Measurements from ENCODE around the gene OPRL1. TPM values are rescaled to one million over a fixed set of nuclear protein-coding genes. Genes with fewer than 3 reads are reported as not detected.

OPRL1 gene
- total and polyA plus RNA-seq, 2 of the 8 experiments (the other 6 are each of a cell fraction or from before 2014, with no cell fraction given), result 0.63 to 0.98 TPM

- DNase-seq (ENCODE audit: low read depth in 1 of 2, low spot score in 2 of 2) (no peak), FAIRE-seq (no peak)
- Histone ChIP-seq H3K27ac (ENCODE audit: low read depth, low read length) (no peak overlapping the region), H2AFZ (ENCODE audit: low read length) (no peak overlapping the region), H3K18ac (ENCODE audit: extremely low read depth, low read length) (no peak overlapping the region; the same call in 1 of the 2 replicates), H3K79me1 (ENCODE audit: low read depth, low read length) (no peaks in the 10 kb centered on the region; the same call in 1 of the 2 replicates), H3K9ac (replicated peaks in 1 of 4; ENCODE audit: extremely low read depth in 1 of 4, low read depth in 3 of 4, low read length in 3 of 4) (no peak overlapping the region), H2BK15ac (ENCODE audit: low read length) (0 out of 2 replicates have a peak overlapping the region, but pooled peaks have one; percentile 61), H3K36me3 (ENCODE audit: control insufficient read depth in 2 of 4, insufficient read depth in 4 of 4, low read length in 3 of 4) (no peaks in the 10 kb centered on the region; a peak in 2 of 8 replicates), H2AK5ac (ENCODE audit: low read depth, low read length) (no peak overlapping the region), H3K23ac (ENCODE audit: insufficient read length) (no peak overlapping the region), H3K4me3 (ENCODE audit: extremely low read depth in 1 of 4, insufficient read depth in 2 of 4, low read depth in 3 of 4, low read length in 4 of 4) (peak overlapping the region; percentile 13 to 73 (median 48); a peak in 7 of 8 replicates), H3K9me3 (ENCODE audit: insufficient read depth in 2 of 2, low read depth in 1 of 2, low read length in 1 of 2) (no peaks in the 10 kb centered on the region), H3K23me2 (ENCODE audit: low read depth, low read length) (peaks cover 3% of the 10 kb centered on the region; the same call in 1 of the 2 replicates), H3K27me3 (replicated peaks in 1 of 4; ENCODE audit: control insufficient read depth in 3 of 4, extremely low read depth in 1 of 4, insufficient read depth in 3 of 4, low read length in 3 of 4) (peaks cover 16 to 63% (median 49%) of the 10 kb centered on the region in 4 experiments), H3K14ac (ENCODE audit: insufficient read length) (no peak overlapping the region), H3K4me1 (replicated peaks in 1 of 4; ENCODE audit: control insufficient read depth in 3 of 4, insufficient read depth in 4 of 4, low read length in 3 of 4) (peaks cover 0 to 23% (median 17%) of the 10 kb centered on the region in 4 experiments; a peak in 6 of 7 replicates), H3K4ac (replicated peaks; ENCODE audit: insufficient read length, low read depth, low read length) (no peak overlapping the region), H2BK12ac (ENCODE audit: low read depth, low read length) (no peak overlapping the region), H2BK5ac (ENCODE audit: low read depth, low read length) (no peak overlapping the region; the same call in 1 of the 2 replicates), H4K91ac (replicated peaks; ENCODE audit: insufficient read length, low read length) (no peak overlapping the region), H3K56ac (replicated peaks; ENCODE audit: insufficient read length, low read depth, low read length) (no peak overlapping the region), H3K4me2 (ENCODE audit: insufficient read depth in 1 of 2, low read depth in 2 of 2, low read length in 2 of 2) (peak overlapping the region; percentile 8 to 74; a peak in 3 of 4 replicates), H4K20me1 (replicated peaks in 1 of 2; ENCODE audit: control insufficient read depth in 1 of 2, insufficient read depth in 2 of 2, low read length in 2 of 2) (peaks cover 0 to 1% of the 10 kb centered on the region in 2 experiments), H3K79me2 (ENCODE audit: control insufficient read depth in 1 of 2, insufficient read depth in 2 of 2, low read length in 2 of 2) (no peaks in the 10 kb centered on the region), H4K5ac (ENCODE audit: insufficient read length, low read depth, low read length) (no peak overlapping the region), H2BK120ac (replicated peaks; ENCODE audit: low read depth, low read length) (no peak overlapping the region), H4K8ac (ENCODE audit: extremely low read depth, insufficient read depth, low read length) (no peak overlapping the region; the same call in 1 of the 2 replicates), H2BK20ac (ENCODE audit: low read length) (no peak overlapping the region)
- 22% methylated on average over 16 of the region's 17 CpGs; no CpG with 5 or more reads in 1 of the 2 experiments for WGBS, 2 experiments (ENCODE audit: extremely low coverage in 1 of 2, insufficient coverage in 1 of 2, insufficient read length in 1 of 2, insufficient replicate concordance in 2 of 2, low coverage in 1 of 2, low lambda C conversion rate in 2 of 2, missing lambda C conversion rate in 1 of 2)
- POLR2A ChIA-PET (ENCODE audit: partially characterized antibody), result interaction anchor here (1.6 to 3.5 kb wide), 7 partner anchors 11 to 35 kb away, joined by 3 to 24 read pairs (median 5); partner anchors contain the start of gene SOX18
- CTCF ChIA-PET (ENCODE audit: partially characterized antibody), result interaction anchor here (0.7 to 7.3 kb wide), 21 partner anchors 10 to 209 kb away, joined by 3 to 73 read pairs (median 4); partner anchors contain the start of genes LKAAEAR1, OPRL1, PRPF6 and RGS19
- TF ChIP-seq SIX5 (IDR thresholded peaks at IDR 0.05; ENCODE audit: low read depth, low read length) (no peak), ZNF274 (IDR thresholded peaks at IDR 0.05; ENCODE audit: borderline replicate concordance, extremely low read depth, low read length) (no peak), SIRT6 (IDR thresholded peaks at IDR 0.05; ENCODE audit: low read length) (no peak), CTBP2 (IDR thresholded peaks at IDR 0.05; ENCODE audit: borderline replicate concordance, insufficient read depth, insufficient read length, low read length) (peak; percentile 5)
Observed at GRCh38 chr20:64039293-64040160, 40.4 kb upstream of the OPRL1 start.
